ENCODE results near the gene ATP2B3. TPM values are rescaled to one million over a fixed set of nuclear protein-coding genes. Genes with fewer than 3 reads are reported as not detected.

The ATP2B3 gene
- total RNA-seq, 1 experiment from 2014 or later, result not detected

DNA sequence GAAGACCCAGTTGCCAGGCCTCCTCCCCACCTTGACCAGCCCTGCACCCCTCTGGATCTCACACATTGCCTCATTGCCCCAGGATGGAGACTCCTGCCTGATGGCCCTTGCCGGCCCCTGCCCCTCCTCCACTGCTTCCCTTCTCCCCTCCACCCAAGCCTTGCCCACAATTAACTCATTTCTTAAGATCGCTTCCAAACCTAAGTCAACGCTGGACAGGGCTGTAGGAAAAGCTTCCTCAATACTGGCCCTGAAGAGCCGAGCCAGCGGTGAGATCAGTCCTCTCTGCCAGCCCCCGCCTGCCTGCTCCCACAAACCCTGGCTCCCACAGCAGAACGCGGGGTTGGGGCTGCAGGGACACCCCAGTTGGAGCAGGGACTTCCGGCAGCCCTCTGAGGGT lies 39.5 kb upstream of the ATP2B3 start:
- DNase-seq (ENCODE audit: low read depth in 1 of 2, low spot score in 2 of 2), result no peak
- Histone ChIP-seq H3K36me3 (no peaks in the 10 kb centered on the region), H3K27ac (no peak overlapping the region)

GRCh38 chrX:153478746-153479145 lies 38.7 kb upstream of the ATP2B3 start:
- H3K27ac ChIP-seq, result no peak overlapping the region
- no peak overlapping the region for H3K4me3 ChIP-seq
- H3K9me3 ChIP-seq (replicated peaks), result no peaks in the 10 kb centered on the region
- no peaks in the 10 kb centered on the region for H3K27me3 ChIP-seq (replicated peaks)
- no peaks in the 10 kb centered on the region for H3K36me3 ChIP-seq
- DNase-seq (ENCODE audit: low read depth in 1 of 2, low spot score in 2 of 2), result no peak
- peaks cover 16% of the 10 kb centered on the region for H3K4me1 ChIP-seq (replicated peaks)

More for the DNA sequence above, 39.5 kb upstream of the ATP2B3 start:
- Histone ChIP-seq H3K4me3 (no peak overlapping the region), H3K27me3 (replicated peaks) (no peaks in the 10 kb centered on the region), H3K4me1 (replicated peaks) (peaks cover 16% of the 10 kb centered on the region), H3K9me3 (replicated peaks) (no peaks in the 10 kb centered on the region)

- H3K9me3 ChIP-seq (replicated peaks), result no peaks in the 10 kb centered on the region
- no peak overlapping the region for H3K4me3 ChIP-seq
- H3K27ac ChIP-seq, result no peak overlapping the region
- peaks cover 16% of the 10 kb centered on the region for H3K4me1 ChIP-seq (replicated peaks)
- DNase-seq (ENCODE audit: low read depth in 1 of 2, low spot score in 2 of 2), result no peak
- H3K36me3 ChIP-seq, result no peaks in the 10 kb centered on the region
- no peaks in the 10 kb centered on the region for H3K27me3 ChIP-seq (replicated peaks)
Measured at GRCh38 chrX:153481043-153481442, 36.4 kb upstream of the ATP2B3 start.

- Histone ChIP-seq H3K36me3 (no peaks in the 10 kb centered on the region), H3K9me3 (replicated peaks) (no peaks in the 10 kb centered on the region), H3K27me3 (replicated peaks) (no peaks in the 10 kb centered on the region), H3K4me1 (replicated peaks) (peaks cover 1% of the 10 kb centered on the region), H3K4me3 (no peak overlapping the region), H3K27ac (no peak overlapping the region)
- no peak for DNase-seq (ENCODE audit: low read depth in 1 of 2, low spot score in 2 of 2)
Measured at GRCh38 chrX:153482376-153483015, 34.9 kb upstream of the ATP2B3 start.

- no peaks in the 10 kb centered on the region for H3K36me3 ChIP-seq
- H3K27ac ChIP-seq, result no peak overlapping the region
- H3K4me3 ChIP-seq, result no peak overlapping the region
- no peaks in the 10 kb centered on the region for H3K9me3 ChIP-seq (replicated peaks)
- H3K27me3 ChIP-seq (replicated peaks), result no peaks in the 10 kb centered on the region
- 0 out of 2 replicates have a peak, but pooled peaks cover 3% of the 10 kb centered on the region for H3K4me1 ChIP-seq (replicated peaks)
- no peak for DNase-seq (ENCODE audit: low read depth in 1 of 2, low spot score in 2 of 2)
Measured at GRCh38 chrX:153485396-153486080, 31.9 kb upstream of the ATP2B3 start.

DNA sequence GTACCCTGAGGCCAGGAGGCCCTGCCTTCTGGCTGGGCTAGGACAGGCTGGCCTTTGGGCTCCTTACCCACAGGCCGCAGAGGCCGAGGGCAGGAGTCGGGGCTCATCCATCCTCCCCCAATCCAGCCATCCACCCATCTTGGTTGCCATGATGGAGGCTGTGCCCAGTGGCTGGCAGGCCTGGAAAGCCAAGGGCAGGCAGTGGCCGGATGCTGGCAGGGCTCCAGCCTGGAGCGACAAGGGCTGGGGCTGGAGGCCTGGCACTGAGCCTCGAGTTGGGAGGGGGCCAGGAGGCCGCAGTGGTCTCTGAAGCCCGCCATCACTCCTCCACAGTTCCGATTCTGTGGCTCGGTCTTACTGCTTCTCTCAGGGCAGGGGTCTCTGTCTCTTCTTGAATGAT lies 31.3 kb upstream of the ATP2B3 start:
- Histone ChIP-seq H3K4me3 (no peak overlapping the region), H3K27ac (no peak overlapping the region), H3K9me3 (replicated peaks) (no peaks in the 10 kb centered on the region), H3K27me3 (replicated peaks) (no peaks in the 10 kb centered on the region), H3K36me3 (no peaks in the 10 kb centered on the region), H3K4me1 (replicated peaks) (0 out of 2 replicates have a peak, but pooled peaks cover 3% of the 10 kb centered on the region)
- no peak for DNase-seq (ENCODE audit: low read depth in 1 of 2, low spot score in 2 of 2)

- no peaks in the 10 kb centered on the region for H3K36me3 ChIP-seq
- no peak for DNase-seq (ENCODE audit: low read depth in 1 of 2, low spot score in 2 of 2)
- H3K27me3 ChIP-seq (replicated peaks), result no peaks in the 10 kb centered on the region
- no peak overlapping the region for H3K4me3 ChIP-seq
- H3K4me1 ChIP-seq (replicated peaks), result 0 out of 2 replicates have a peak, but pooled peaks cover 3% of the 10 kb centered on the region
- no peak overlapping the region for H3K27ac ChIP-seq
- no peaks in the 10 kb centered on the region for H3K9me3 ChIP-seq (replicated peaks)
Measured at GRCh38 chrX:153487590-153488071, 29.8 kb upstream of the ATP2B3 start.

- Histone ChIP-seq H3K9me3 (replicated peaks) (no peaks in the 10 kb centered on the region), H3K27me3 (replicated peaks) (no peaks in the 10 kb centered on the region), H3K4me1 (replicated peaks) (0 out of 2 replicates have a peak, but pooled peaks cover 3% of the 10 kb centered on the region), H3K36me3 (no peaks in the 10 kb centered on the region), H3K27ac (no peak overlapping the region), H3K4me3 (no peak overlapping the region)
- DNase-seq (ENCODE audit: low read depth in 1 of 2, low spot score in 2 of 2), result no peak
Measured at GRCh38 chrX:153488231-153488914, 29.1 kb upstream of the ATP2B3 start.

DNA sequence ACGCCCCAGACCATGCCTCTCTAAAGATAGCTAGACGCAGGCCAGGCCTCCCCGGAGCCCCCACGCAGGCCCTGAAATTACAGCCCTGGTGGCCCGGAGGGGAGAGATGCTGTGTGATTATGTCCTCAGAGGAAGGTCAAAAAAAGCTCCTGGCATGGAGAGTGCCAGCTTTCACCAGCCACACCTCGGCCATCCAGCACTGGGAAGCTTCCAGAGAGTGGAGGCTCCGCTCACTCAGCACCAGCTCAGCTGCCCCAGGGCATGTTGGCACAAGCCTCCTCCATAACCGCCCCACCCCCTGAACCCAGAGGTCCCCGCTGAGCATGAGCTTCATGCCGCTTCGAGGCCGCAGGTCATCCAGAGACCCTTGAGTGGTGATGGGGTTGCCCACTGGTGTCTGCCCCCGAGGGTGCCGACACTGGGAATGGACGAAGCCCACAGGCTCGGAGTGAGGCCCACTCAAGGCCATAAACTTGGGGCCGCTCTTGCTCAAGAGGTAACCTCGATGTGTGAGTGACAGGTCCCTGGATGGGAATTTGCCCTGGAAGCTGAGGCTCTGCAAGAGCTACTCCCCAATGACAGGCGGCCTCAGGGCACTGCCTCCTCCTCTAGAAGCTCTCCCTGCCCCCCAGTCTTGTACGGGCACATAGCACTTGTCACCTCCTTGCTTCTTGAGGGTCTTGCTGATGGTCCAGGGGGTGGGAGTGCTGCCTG lies 27.1 kb upstream of the ATP2B3 start:
- Histone ChIP-seq H3K36me3 (no peaks in the 10 kb centered on the region), H3K27me3 (replicated peaks) (no peaks in the 10 kb centered on the region), H3K4me3 (no peak overlapping the region), H3K9me3 (replicated peaks) (no peaks in the 10 kb centered on the region), H3K4me1 (replicated peaks) (0 out of 2 replicates have a peak, but pooled peaks cover 3% of the 10 kb centered on the region), H3K27ac (no peak overlapping the region)
- no peak for DNase-seq (ENCODE audit: low read depth in 1 of 2, low spot score in 2 of 2)

DNA sequence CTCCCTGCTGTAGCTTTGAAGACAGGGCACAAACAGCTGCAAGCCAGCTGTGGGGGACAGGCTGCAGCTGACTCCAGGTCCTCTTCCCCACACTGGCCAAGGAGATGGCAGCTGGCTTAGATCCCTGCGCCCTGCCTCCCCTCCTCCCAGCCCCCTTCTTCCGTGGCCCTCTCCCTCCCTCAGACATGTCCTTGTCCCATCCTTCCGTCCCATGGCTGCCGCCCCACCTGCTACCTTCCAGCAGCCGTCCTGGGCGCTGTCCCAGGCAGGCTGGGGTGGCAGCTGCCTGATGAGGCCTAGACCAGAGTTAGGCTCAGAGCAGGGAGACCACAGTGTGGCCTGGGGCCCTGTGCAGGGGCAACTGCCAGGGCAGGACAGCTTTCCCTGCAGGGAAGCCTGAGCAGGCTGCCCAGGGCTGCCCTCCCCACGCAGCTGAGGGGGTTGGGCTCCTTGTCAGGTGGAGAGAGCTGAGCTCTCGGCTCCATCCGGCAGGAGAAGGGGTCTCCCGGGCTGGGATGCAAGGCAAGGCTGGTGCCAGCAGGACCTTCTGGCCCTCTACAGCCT lies 26.0 kb upstream of the ATP2B3 start:
- no peak overlapping the region for H3K27ac ChIP-seq
- no peak for DNase-seq (ENCODE audit: low read depth in 1 of 2, low spot score in 2 of 2)
- H3K4me3 ChIP-seq, result no peak overlapping the region
- no peaks in the 10 kb centered on the region for H3K9me3 ChIP-seq (replicated peaks)
- H3K27me3 ChIP-seq (replicated peaks), result no peaks in the 10 kb centered on the region
- H3K36me3 ChIP-seq, result no peaks in the 10 kb centered on the region
- H3K4me1 ChIP-seq (replicated peaks), result 0 out of 2 replicates have a peak, but pooled peaks cover 3% of the 10 kb centered on the region

GRCh38 chrX:153491918-153492317 lies 25.5 kb upstream of the ATP2B3 start:
- Histone ChIP-seq H3K4me3 (no peak overlapping the region), H3K27ac (no peak overlapping the region), H3K9me3 (replicated peaks) (no peaks in the 10 kb centered on the region), H3K36me3 (no peaks in the 10 kb centered on the region), H3K4me1 (replicated peaks) (0 out of 2 replicates have a peak, but pooled peaks cover 3% of the 10 kb centered on the region), H3K27me3 (replicated peaks) (no peaks in the 10 kb centered on the region)
- DNase-seq (ENCODE audit: low read depth in 1 of 2, low spot score in 2 of 2), result no peak

GRCh38 chrX:153492543-153492942 lies 24.9 kb upstream of the ATP2B3 start:
- Histone ChIP-seq H3K27ac (no peak overlapping the region), H3K36me3 (no peaks in the 10 kb centered on the region), H3K4me3 (no peak overlapping the region), H3K9me3 (replicated peaks) (no peaks in the 10 kb centered on the region), H3K4me1 (replicated peaks) (0 out of 2 replicates have a peak, but pooled peaks cover 3% of the 10 kb centered on the region), H3K27me3 (replicated peaks) (no peaks in the 10 kb centered on the region)
- DNase-seq (ENCODE audit: low read depth in 1 of 2, low spot score in 2 of 2), result no peak

GRCh38 chrX:153493085-153493484 lies 24.4 kb upstream of the ATP2B3 start:
- no peak for DNase-seq (ENCODE audit: low read depth in 1 of 2, low spot score in 2 of 2)
- H3K36me3 ChIP-seq, result no peaks in the 10 kb centered on the region
- no peak overlapping the region for H3K27ac ChIP-seq
- 0 out of 2 replicates have a peak, but pooled peaks cover 3% of the 10 kb centered on the region for H3K4me1 ChIP-seq (replicated peaks)
- no peak overlapping the region for H3K4me3 ChIP-seq
- no peaks in the 10 kb centered on the region for H3K27me3 ChIP-seq (replicated peaks)
- H3K9me3 ChIP-seq (replicated peaks), result no peaks in the 10 kb centered on the region
